HEK293T (cell line): ENCODE data around the gene SOX4.

Source experiments
- CTCF ChIA-PET: fragments of 350-600 bp; formaldehyde crosslinking; extraction: SDS; loops from one replicate; lab custom pipeline; 2021; ENCODE audit warnings: antibody characterized with exemption, inconsistent platforms; lab: Yijun Ruan, JAX
- POLR2A ChIA-PET: fragments of 350-600 bp; formaldehyde crosslinking; extraction: SDS; loops from one replicate; lab custom pipeline; 2020; ENCODE audit warnings: antibody characterized with exemption, inconsistent platforms; lab: Yijun Ruan, JAX
- DNase-seq: peaks from one replicate; pipeline ENCODE4 v3.0.0; 2012; ENCODE audit warnings: mixed read lengths; ENCODE audit errors: extremely low spot score
- ARNT ChIP-seq: fragments of 450-650 bp; IDR thresholded peaks from 2 replicates; pipeline ENCODE4 v1.6.1; 2017; ENCODE audit warnings: mild to moderate bottlenecking
- BHLHE40 ChIP-seq: fragments of 450-650 bp; IDR thresholded peaks from 2 replicates; pipeline ENCODE4 v1.6.1; 2016; ENCODE audit warnings: mild to moderate bottlenecking, moderate library complexity, borderline replicate concordance
- CTBP1 ChIP-seq: fragments of 450-650 bp; IDR thresholded peaks from 2 replicates; pipeline ENCODE4 v1.6.1; 2016; ENCODE audit warnings: borderline replicate concordance
- ELF4 ChIP-seq: fragments of 450-650 bp; IDR thresholded peaks from 2 replicates; pipeline ENCODE4 v1.6.1; 2017; ENCODE audit warnings: antibody characterized with exemption
- FOXA1 ChIP-seq: fragments of 450-650 bp; IDR thresholded peaks from 2 replicates; pipeline ENCODE4 v1.6.1; 2016; ENCODE audit warnings: mild to moderate bottlenecking
- FOXK2 ChIP-seq: fragments of 450-650 bp; IDR thresholded peaks from 2 replicates; pipeline ENCODE4 v1.6.1; 2016; ENCODE audit warnings: mild to moderate bottlenecking
- FOXM1 ChIP-seq: fragments of 450-650 bp; IDR thresholded peaks from 2 replicates; pipeline ENCODE4 v1.6.1; 2017; ENCODE audit warnings: mild to moderate bottlenecking, borderline replicate concordance
- HDGF ChIP-seq: fragments of 450-650 bp; IDR thresholded peaks from 2 replicates; pipeline ENCODE4 v1.6.1; 2017; ENCODE audit warnings: antibody characterized with exemption, borderline replicate concordance
- L3MBTL2 ChIP-seq: fragments of 450-650 bp; conservative IDR thresholded peaks from 2 replicates; pipeline ENCODE4 v1.6.1; 2016; ENCODE audit warnings: mild to moderate bottlenecking
- LEF1 ChIP-seq: fragments of 450-650 bp; IDR thresholded peaks from 2 replicates; pipeline ENCODE4 v1.6.1; 2017; ENCODE audit warnings: mild to moderate bottlenecking, borderline replicate concordance
- NFRKB ChIP-seq: fragments of 450-650 bp; IDR thresholded peaks from 2 replicates; pipeline ENCODE4 v1.6.1; 2016; ENCODE audit warnings: mild to moderate bottlenecking, moderate library complexity
- SP1 ChIP-seq: fragments of 450-650 bp; IDR thresholded peaks from 2 replicates; pipeline ENCODE4 v1.6.1; 2017
- SUZ12 ChIP-seq: fragments of 450-650 bp; IDR thresholded peaks from 2 replicates; pipeline ENCODE4 v1.6.1; 2016; ENCODE audit warnings: mild to moderate bottlenecking
- TARDBP ChIP-seq: fragments of 450-650 bp; IDR thresholded peaks from 2 replicates; pipeline ENCODE4 v1.6.1; 2016
- ZNF384 ChIP-seq: fragments of 450-650 bp; IDR thresholded peaks from 2 replicates; pipeline ENCODE4 v1.6.1; 2016
- TF ChIP-seq, protein P1 (sequence below): fragments of 450-650 bp; IDR thresholded peaks from 2 replicates; pipeline ENCODE4 v1.6.1; 2016

The SOX4 gene

DNA sequence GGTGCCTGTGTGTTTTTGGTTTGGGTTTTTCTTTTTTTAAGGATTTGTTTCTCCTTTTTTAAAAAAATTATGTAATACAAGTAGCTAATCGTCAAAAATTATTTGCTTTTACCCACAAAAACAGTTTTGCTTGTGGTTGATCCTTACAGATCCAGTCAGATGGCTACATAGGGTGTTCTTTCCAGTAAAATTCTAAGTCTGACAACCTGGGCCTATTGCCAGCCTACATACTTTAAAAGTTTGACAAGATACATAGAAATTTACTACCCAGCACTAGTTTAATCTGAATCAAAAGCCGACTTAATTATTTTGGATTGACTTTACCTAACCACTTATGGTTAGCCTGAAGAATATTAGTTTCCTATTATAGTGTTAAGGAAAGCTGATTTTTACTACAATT, 2.1 kb upstream of the SOX4 start:
- ChIA-PET POLR2A (no interaction called here), CTCF (no interaction called here)
- TF ChIP-seq HDGF = no peak
- no peak for TF ChIP-seq SUZ12
- TF ChIP-seq FOXM1 = no peak
- TF ChIP-seq SP1 = no peak
- TF ChIP-seq ARNT = no peak
- TF ChIP-seq ZNF384 = no peak
- TF ChIP-seq ELF4 = no peak
- TF ChIP-seq L3MBTL2 = no peak
- TF ChIP-seq NFRKB = no peak
- TF ChIP-seq BHLHE40 = no peak
- TF ChIP-seq FOXA1 = no peak
- TF ChIP-seq CTBP1 = no peak
- no peak for TF ChIP-seq FOXK2
- no peak for TF ChIP-seq LEF1
- TF ChIP-seq, protein P1, sequence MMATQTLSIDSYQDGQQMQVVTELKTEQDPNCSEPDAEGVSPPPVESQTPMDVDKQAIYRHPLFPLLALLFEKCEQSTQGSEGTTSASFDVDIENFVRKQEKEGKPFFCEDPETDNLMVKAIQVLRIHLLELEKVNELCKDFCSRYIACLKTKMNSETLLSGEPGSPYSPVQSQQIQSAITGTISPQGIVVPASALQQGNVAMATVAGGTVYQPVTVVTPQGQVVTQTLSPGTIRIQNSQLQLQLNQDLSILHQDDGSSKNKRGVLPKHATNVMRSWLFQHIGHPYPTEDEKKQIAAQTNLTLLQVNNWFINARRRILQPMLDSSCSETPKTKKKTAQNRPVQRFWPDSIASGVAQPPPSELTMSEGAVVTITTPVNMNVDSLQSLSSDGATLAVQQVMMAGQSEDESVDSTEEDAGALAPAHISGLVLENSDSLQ = no peak
- TF ChIP-seq TARDBP = no peak
- no peak for DNase-seq

DNA sequence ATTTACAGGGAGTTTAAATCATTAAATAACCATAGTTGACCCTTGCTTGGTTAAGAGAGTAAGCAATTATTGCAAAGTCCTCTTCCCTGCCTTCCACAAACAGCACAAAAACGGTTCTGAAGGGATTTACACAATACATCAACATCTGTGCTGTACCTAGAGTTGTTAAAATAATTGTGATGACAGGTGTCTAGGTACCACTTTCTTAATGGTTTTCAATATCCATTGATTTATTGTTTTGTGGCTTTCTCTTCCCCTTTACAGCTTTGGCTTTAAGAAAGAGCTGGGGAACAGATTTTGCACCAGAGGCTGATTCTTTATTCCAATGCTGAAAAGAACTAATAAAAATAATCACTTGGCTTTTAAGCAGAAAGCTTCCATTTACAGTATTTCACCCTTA, 598 bp upstream of the SOX4 start:
- CTCF ChIA-PET = interaction anchor here (1.0 to 1.4 kb wide), 2 partner anchors 155 to 717 kb away, joined by 4 to 7 read pairs; no protein-coding TSS in a partner anchor
- TF ChIP-seq TARDBP (no peak), ARNT (no peak)
- TF ChIP-seq, protein P1 = peak; percentile 59
- POLR2A ChIA-PET = interaction anchor here (0.6 to 4.6 kb wide), 51 partner anchors 15 to 1021 kb away, joined by 3 to 38 read pairs (median 4); no protein-coding TSS in a partner anchor
- DNase-seq = no peak

DNA sequence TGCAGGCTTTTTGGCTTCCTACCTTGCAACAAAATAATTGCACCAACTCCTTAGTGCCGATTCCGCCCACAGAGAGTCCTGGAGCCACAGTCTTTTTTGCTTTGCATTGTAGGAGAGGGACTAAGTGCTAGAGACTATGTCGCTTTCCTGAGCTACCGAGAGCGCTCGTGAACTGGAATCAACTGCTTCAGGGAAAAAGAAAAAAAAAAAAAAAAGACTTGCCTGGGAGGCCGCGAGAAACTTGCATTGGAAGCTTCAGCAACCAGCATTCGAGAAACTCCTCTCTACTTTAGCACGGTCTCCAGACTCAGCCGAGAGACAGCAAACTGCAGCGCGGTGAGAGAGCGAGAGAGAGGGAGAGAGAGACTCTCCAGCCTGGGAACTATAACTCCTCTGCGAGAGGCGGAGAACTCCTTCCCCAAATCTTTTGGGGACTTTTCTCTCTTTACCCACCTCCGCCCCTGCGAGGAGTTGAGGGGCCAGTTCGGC, 420 bp downstream of the SOX4 start:
- TF ChIP-seq ZNF384 = peak; percentile 83
- TF ChIP-seq SP1 = no peak
- no peak for TF ChIP-seq ARNT
- TF ChIP-seq FOXM1 = no peak
- CTCF ChIA-PET = interaction anchor here (0.6 to 1.4 kb wide), 6 partner anchors 152 to 1479 kb away, joined by 3 to 5 read pairs (median 4); no protein-coding TSS in a partner anchor
- DNase-seq = no peak
- POLR2A ChIA-PET = interaction anchor here (0.6 to 4.6 kb wide), 70 partner anchors 11 to 1489 kb away, joined by 3 to 38 read pairs (median 4); no protein-coding TSS in a partner anchor

DNA sequence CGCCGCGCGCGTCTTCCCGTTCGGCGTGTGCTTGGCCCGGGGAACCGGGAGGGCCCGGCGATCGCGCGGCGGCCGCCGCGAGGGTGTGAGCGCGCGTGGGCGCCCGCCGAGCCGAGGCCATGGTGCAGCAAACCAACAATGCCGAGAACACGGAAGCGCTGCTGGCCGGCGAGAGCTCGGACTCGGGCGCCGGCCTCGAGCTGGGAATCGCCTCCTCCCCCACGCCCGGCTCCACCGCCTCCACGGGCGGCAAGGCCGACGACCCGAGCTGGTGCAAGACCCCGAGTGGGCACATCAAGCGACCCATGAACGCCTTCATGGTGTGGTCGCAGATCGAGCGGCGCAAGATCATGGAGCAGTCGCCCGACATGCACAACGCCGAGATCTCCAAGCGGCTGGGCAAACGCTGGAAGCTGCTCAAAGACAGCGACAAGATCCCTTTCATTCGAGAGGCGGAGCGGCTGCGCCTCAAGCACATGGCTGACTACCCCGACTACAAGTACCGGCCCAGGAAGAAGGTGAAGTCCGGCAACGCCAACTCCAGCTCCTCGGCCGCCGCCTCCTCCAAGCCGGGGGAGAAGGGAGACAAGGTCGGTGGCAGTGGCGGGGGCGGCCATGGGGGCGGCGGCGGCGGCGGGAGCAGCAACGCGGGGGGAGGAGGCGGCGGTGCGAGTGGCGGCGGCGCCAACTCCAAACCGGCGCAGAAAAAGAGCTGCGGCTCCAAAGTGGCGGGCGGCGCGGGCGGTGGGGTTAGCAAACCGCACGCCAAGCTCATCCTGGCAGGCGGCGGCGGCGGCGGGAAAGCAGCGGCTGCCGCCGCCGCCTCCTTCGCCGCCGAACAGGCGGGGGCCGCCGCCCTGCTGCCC, 1.1 kb downstream of the SOX4 start:
- DNase-seq = peak; percentile 16
- CTCF ChIA-PET = interaction anchor here (0.6 to 1.4 kb wide), 4 partner anchors 165 to 1479 kb away, joined by 3 to 5 read pairs (median 4); no protein-coding TSS in a partner anchor
- TF ChIP-seq FOXK2 = no peak
- TF ChIP-seq HDGF = no peak
- TF ChIP-seq ELF4 = no peak
- POLR2A ChIA-PET = interaction anchor here (0.5 to 4.6 kb wide), 44 partner anchors 9 to 1490 kb away, joined by 3 to 38 read pairs (median 4); no protein-coding TSS in a partner anchor

DNA sequence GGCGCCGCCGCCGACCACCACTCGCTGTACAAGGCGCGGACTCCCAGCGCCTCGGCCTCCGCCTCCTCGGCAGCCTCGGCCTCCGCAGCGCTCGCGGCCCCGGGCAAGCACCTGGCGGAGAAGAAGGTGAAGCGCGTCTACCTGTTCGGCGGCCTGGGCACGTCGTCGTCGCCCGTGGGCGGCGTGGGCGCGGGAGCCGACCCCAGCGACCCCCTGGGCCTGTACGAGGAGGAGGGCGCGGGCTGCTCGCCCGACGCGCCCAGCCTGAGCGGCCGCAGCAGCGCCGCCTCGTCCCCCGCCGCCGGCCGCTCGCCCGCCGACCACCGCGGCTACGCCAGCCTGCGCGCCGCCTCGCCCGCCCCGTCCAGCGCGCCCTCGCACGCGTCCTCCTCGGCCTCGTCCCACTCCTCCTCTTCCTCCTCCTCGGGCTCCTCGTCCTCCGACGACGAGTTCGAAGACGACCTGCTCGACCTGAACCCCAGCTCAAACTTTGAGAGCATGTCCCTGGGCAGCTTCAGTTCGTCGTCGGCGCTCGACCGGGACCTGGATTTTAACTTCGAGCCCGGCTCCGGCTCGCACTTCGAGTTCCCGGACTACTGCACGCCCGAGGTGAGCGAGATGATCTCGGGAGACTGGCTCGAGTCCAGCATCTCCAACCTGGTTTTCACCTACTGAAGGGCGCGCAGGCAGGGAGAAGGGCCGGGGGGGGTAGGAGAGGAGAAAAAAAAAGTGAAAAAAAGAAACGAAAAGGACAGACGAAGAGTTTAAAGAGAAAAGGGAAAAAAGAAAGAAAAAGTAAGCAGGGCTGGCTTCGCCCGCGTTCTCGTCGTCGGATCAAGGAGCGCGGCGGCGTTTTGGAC, 2.0 kb downstream of the SOX4 start:
- ChIA-PET CTCF (interaction anchor here (1.0 kb wide), 1 partner anchor 361 kb away, joined by 3 read pairs; no protein-coding TSS in a partner anchor), POLR2A (interaction anchor here (0.5 to 4.6 kb wide), 15 partner anchors 8 to 598 kb away, joined by 3 to 38 read pairs (median 5); no protein-coding TSS in a partner anchor)
- TF ChIP-seq SUZ12 (no peak), L3MBTL2 (peak; percentile 43; the same call in 1 of the 2 replicates), TARDBP (no peak), LEF1 (peak; percentile 62; the same call in 1 of the 2 replicates), FOXK2 (no peak), BHLHE40 (no peak), SP1 (no peak), FOXA1 (no peak), ZNF384 (no peak)
- TF ChIP-seq, protein P1 = no peak
- DNase-seq = peak; percentile 16
